TTC549 (cell line): ENCODE measurements around the gene DLG2.
"Not testable (repeated sequence)": the region's sequence is repeated elsewhere in the genome, so short reads cannot be mapped to it uniquely, and the experiment has no call there.

Experiments
- FAIRE-seq: peaks from 2 replicates; lab custom pipeline; 2012; peaks lifted over from hg19 to GRCh38; lab: Jason Lieb, UNC

DLG2 gene

GRCh38 chr11:85310479-85310878, 316.7 kb downstream of the DLG2 start:
- no peak for FAIRE-seq

- FAIRE-seq: no peak
Observed at GRCh38 chr11:85307366-85307765, 319.8 kb downstream of the DLG2 start.

GRCh38 chr11:85301895-85302678, 325.1 kb downstream of the DLG2 start:
- no peak for FAIRE-seq

GRCh38 chr11:85299258-85299942, 327.7 kb downstream of the DLG2 start:
- FAIRE-seq: no peak

- FAIRE-seq: no peak
Observed at GRCh38 chr11:85295694-85296271, 331.4 kb downstream of the DLG2 start.

GRCh38 chr11:85281550-85281949, 345.6 kb downstream of the DLG2 start:
- no peak for FAIRE-seq

- no peak for FAIRE-seq
Observed at GRCh38 chr11:85279267-85279666, 347.9 kb downstream of the DLG2 start.

GRCh38 chr11:85277693-85278092, 349.5 kb downstream of the DLG2 start:
- no peak for FAIRE-seq

- no peak for FAIRE-seq
Observed at GRCh38 chr11:85276332-85276731, 350.8 kb downstream of the DLG2 start.

GRCh38 chr11:85270315-85270714, 356.8 kb downstream of the DLG2 start:
- FAIRE-seq: not testable (repeated sequence)

GRCh38 chr11:85269109-85269508, 358.0 kb downstream of the DLG2 start:
- no peak for FAIRE-seq

GRCh38 chr11:85266646-85267045, 360.5 kb downstream of the DLG2 start:
- FAIRE-seq: no peak

GRCh38 chr11:85263328-85263727, 363.8 kb downstream of the DLG2 start:
- FAIRE-seq: no peak

GRCh38 chr11:85257837-85258236, 369.3 kb downstream of the DLG2 start:
- no peak for FAIRE-seq

- FAIRE-seq: no peak
Observed at GRCh38 chr11:85256433-85256832, 370.7 kb downstream of the DLG2 start.

GRCh38 chr11:85249482-85249881, 377.7 kb downstream of the DLG2 start:
- FAIRE-seq: no peak

- no peak for FAIRE-seq
Observed at GRCh38 chr11:85247797-85248196, 379.3 kb downstream of the DLG2 start.

GRCh38 chr11:85238906-85239305, 388.2 kb downstream of the DLG2 start:
- FAIRE-seq: no peak

GRCh38 chr11:85238038-85238437, 389.1 kb downstream of the DLG2 start:
- FAIRE-seq: not testable (repeated sequence)

- FAIRE-seq: no peak
Observed at GRCh38 chr11:85236211-85236610, 390.9 kb downstream of the DLG2 start.

GRCh38 chr11:85232559-85232958, 394.6 kb downstream of the DLG2 start:
- no peak for FAIRE-seq

GRCh38 chr11:85231588-85231987, 395.6 kb downstream of the DLG2 start:
- FAIRE-seq: no peak

GRCh38 chr11:85229723-85230122, 397.4 kb downstream of the DLG2 start:
- FAIRE-seq: not testable (repeated sequence)
